Hematopoietic multipotent progenitor cell treated with erythropoietin and hydrocortisone succinate and interleukin-3 and kit ligand, for 8 days (in vitro differentiated cells): ENCODE measurements around the gene SLC22A3.
A peak's percentile ranks its signal among the peaks of the same experiment; 100 is the strongest.
"Not testable (repeated sequence)": the region's sequence is repeated elsewhere in the genome, so short reads cannot be mapped to it uniquely, and the experiment has no call there.

Experiments
- DNase-seq: peaks from one replicate; pipeline ENCODE4 v3.0.0-alpha.2; 2015

Gene SLC22A3

DNA sequence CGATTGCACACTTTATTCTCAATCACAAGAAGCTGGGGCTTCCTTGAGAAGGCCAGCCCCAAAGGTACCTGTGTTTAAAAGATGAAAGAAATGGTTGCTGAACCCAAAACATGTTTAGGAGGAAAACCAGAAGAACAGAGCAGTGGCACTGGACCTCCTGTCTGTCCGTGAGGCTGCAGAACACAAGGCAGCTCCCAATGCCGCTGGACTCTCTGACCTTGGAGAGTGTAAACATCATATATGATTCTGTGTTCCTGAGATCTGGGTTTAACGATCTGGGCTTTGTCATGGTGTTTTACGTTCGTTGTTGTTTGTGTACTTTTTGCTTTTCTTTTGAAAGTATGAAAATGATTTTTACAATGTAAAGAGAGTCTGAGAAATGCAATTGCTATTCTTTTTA, 106.1 kb downstream of the SLC22A3 start:
- DNase-seq, result no peak

DNA sequence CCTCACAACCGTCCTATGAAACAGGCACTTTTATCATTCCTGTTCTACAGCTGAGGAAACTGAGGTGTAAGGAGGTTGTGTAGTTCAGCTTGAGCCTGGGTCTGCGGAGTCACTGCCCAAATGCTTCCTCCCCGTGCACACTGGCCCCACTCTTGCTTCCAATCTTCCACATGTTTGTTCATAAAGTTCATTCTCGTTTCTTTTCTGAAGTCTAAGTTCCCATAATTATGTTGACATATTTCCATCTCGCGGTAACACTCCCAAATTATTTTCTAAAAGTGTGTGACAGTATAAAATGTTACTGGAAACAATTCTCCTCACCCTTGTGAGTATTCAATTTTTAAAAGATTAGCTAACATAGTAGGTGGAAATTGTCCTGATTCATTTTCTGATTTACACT, 106.9 kb downstream of the SLC22A3 start:
- DNase-seq, result no peak

- DNase-seq, result peak; percentile 35
These were observed 107.5 kb downstream of the SLC22A3 start for GRCh38 chr6:160455541-160456213.

DNA sequence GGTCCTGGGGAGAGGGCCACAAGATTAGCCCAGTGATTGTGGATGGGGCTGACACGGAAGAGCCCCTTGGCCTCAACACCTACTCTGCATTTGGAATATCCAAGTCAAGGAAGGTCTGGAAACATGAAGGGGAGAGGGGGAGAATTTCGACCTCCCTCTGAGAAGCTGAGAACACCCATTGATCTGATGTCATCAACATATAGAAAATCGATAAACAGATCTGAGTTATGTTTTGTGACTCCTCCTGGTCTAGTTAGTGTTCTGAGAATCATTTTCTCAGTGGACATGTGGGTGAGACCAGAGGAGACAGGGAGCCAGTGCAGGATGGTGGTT, 108.0 kb downstream of the SLC22A3 start:
- DNase-seq, result no peak

DNA sequence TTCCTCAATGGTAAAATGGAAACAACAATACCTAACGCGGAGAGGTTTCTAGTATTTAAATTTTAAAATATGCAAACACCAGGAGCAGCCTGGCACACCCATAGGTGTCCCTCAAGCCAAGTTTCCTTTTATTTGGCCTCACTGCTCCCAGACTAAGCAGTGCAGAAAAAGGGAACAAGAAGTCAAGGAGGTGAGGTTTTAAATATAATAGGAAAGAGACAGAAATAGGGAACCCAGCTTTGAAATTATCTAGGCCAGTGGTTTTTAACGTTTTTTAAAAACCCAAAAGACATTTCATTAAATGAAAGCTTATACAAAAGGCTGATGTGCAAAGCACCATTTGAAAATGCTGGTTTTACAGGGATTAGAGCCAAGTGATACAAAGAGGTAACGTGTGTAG, 109.6 kb downstream of the SLC22A3 start:
- no peak for DNase-seq

- DNase-seq, result no peak
These were observed 113.5 kb downstream of the SLC22A3 start for GRCh38 chr6:160461641-160462040.

- no peak for DNase-seq
These were observed 113.9 kb downstream of the SLC22A3 start for GRCh38 chr6:160462116-160462515.

DNA sequence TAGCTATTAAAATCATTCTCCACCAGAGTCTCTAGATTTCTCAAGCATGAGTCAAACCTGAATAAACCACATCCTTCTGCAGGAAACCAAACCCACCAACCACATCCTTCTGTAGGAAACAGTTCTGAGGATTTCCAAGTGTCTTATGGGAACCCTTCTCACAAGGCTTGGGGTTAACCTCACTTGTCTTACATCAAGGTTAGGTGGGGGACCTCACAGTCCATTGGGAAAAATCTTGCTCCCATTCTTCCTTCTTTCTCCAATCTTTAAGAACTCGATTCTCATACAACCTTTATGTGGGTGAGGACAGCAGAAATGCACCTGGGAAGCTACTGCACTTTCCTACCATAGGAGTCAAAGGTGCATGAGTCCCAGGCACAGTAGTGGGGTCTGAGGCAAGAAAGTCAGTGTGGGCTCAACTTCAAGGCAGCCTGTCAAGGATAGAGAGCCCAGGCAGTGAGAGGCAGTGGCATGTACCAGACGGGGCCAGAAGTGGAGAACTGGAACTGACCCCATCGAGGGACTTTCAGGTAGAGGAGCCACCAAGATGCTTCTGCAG, 114.5 kb downstream of the SLC22A3 start:
- peak; percentile 16 for DNase-seq

DNA sequence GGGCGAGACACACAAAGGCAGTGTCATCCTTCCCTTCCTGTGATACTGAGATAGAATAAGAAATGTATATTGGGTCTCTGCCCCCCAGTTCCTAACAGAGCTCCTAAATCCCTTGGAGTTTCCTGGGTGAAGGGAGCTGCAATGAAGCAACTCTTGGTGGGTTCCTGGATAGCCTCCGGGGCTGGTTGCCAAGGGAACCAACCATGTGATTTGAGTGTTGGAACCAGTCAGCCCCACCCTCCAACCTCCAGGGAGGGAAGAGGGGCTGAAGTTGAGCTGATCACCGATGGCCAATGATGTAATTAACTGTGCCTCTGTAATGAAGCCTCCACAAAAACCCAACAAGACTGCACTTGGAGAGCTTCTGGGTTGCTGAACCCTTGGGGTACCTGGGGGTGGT, 116.6 kb downstream of the SLC22A3 start:
- no peak for DNase-seq

DNA sequence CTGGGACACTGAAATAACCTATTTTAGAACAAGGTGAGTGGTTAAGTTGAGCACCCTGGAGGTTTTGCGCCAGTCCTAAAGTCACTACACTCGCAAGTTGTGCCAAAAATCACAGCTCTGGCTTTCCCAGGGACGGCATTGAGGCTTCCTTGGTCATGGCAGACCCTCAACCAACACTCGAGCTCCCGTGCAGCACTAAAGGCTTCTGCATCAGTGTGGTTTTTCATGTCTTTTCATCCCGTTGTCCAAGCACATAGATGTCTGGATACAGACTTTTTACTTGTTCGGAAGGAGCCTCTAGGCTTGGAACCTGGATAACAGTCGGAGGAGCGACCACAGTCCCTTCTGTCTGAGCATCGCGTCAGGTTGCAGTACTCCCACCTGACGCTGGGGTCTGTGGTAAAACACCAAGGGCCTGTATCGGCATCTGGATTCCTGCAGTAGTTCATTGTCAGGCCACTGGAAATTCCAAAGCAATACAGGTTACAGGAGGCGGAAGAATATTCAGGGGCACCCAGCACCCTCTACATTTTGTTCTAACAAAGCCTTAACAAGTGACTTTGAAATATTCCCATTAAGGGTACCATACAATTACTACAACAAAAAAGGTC, 119.2 kb downstream of the SLC22A3 start:
- not testable (repeated sequence) for DNase-seq

GRCh38 chr6:160469153-160469552, 121.0 kb downstream of the SLC22A3 start:
- no peak for DNase-seq

DNA sequence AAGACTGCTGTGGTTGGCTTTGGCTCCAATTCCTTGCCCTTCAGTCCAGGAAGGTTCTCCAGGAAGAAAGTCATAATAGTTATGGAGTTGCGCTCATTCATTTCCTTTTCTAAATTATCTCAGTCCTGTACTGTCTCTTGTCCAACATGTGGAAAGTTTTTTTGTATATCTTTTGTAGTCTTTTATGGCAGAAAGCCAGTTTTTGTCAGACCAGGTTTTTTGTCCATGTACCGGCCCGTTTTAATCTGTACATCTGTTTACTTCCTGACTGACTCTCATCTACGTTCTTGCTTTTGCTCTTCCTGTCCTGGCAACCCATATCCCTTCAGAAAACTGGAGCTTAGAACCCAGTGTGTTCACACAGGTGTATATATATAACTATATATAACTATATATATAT, 127.9 kb downstream of the SLC22A3 start:
- not testable (repeated sequence) for DNase-seq

DNA sequence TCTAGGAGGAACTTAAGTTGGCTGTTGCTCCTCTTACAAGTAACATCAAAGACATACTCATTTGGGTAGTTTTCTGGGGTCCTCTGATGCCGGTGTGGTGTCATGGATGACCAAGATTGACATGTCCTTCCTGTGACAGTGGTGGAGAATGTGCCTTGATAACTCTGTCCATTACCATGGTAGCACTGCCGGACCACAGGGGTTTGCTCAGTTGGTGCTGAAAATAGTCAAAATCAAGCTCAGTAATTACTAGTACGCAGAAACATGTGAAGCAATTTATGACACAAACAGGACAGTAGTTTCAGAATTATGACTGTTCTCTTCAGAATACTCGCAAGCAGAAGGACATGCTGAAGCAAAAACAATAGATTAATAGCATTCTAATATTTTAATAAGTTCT, 128.9 kb downstream of the SLC22A3 start:
- not testable (repeated sequence) for DNase-seq

DNA sequence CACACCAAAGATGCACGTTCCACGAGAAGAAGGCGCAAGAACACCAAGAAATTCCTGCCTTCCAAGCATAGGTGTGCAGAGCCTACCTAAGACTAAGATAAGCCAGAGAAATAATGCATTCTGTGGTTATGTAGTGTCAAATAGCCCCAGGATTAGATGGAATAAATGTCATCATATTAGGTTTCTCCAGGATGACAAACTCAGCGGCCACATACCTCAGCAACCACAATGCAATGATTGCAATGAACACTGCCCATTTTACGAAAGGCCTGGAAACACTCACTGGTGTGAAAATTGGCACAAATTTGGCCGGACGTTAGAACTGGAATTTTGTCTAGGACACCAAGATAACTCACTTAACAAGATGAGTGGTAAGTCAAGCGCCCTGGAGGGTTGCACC, 129.7 kb downstream of the SLC22A3 start:
- no peak for DNase-seq

GRCh38 chr6:160487116-160487515, 138.9 kb downstream of the SLC22A3 start:
- no peak for DNase-seq

- no peak for DNase-seq
These were observed 140.9 kb downstream of the SLC22A3 start for GRCh38 chr6:160489091-160489490.

DNA sequence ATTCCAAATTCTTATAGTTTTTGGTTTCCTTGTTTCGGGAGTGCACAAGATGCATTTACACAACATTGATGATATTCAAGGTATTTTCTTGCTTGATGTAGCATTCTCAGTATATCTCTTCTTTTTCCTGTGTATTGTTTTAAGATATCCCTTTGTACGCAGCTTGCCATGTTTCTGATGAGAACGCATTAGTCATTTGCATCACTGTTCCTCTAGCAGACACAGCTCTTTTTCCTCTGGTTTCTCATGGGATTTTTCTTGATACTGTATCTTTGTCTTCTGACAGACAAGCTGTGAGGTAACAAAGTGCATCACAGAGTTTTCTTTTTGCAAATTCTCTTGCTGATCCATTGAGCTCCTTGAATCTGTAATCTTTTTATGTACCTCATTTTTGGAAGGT, 146.4 kb downstream of the SLC22A3 start:
- DNase-seq, result no peak

DNA sequence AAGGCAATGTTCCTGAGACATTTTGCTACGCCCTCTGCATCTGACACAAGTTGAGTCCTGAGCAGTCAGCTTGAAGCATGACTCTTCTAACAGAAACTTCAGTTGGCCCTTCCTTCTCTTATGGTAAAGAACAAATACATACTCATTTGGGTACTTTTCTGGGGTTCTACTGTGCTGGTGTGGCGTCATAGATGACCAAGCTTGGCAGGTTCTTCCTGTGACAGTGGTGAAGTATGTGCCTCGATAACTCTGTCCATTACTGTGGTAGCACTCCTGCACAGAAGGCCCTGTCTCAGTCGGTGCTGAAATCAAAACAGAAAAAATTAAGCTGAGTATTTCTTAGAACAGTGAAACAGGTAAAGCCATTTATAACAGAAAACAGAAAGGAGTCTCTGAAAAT, 152.5 kb downstream of the SLC22A3 start:
- DNase-seq, result no peak
